ENCODE data around the gene ATN1.

Gene ATN1

DNA sequence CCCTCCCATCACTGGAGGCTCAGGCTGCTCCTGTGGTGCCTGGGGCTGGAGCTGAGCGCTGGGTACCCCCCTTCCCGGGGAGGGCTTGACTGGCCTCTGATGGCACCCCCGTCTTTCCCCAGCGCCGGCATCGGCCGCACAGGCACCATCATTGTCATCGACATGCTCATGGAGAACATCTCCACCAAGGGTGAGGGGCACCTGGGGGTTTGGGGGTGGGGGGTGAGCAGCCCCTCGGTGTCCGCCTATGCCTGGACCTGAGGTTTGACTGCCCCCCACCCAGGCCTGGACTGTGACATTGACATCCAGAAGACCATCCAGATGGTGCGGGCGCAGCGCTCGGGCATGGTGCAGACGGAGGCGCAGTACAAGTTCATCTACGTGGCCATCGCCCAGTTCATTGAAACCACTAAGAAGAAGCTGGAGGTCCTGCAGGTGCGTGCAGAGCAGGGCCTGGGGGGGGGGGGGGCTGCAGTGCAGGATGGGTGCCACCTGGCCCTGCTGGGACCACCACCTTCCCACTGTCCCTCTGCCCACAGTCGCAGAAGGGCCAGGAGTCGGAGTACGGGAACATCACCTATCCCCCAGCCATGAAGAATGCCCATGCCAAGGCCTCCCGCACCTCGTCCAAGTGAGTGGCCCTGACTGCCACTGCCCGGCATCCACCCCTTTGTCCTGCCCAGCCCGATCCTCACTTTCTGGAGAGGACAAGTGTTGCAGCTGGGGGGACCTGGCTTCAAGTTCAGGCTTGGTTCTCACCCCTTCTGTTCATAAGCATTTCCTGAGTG, 32.2 kb downstream of the ATN1 start:
- DNase-seq, result no peak

DNA sequence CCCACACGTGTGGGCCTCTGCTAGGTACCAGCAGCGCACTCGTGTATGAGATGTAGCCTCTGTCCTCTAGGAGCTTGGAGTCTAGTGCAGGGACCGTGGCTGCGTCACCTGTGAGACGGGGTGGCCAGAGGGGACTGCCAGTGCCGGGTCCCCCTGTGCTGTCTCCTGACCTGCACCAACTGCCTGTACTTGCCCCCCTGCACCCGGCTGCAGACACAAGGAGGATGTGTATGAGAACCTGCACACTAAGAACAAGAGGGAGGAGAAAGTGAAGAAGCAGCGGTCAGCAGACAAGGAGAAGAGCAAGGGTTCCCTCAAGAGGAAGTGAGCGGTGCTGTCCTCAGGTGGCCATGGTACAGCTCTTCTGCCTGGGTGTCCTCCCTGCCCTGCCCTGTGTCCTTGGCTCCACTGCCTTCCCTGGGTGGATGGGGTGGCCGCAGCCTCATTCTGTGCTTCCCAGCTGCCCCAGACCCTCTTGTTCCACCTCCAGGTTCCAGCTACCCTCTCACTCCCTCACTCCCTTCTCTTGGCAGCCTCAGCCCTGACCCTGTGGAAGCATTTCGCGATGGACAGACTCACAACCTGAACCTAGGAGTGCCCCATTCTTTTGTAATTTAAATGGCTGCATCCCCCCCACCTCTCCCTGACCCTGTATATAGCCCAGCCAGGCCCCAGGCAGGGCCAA, 33.0 kb downstream of the ATN1 start:
- peak; percentile 40 for DNase-seq

- peak; percentile 30 for DNase-seq
Observed at GRCh38 chr12:6961278-6961694, 33.5 kb downstream of the ATN1 start.

DNA sequence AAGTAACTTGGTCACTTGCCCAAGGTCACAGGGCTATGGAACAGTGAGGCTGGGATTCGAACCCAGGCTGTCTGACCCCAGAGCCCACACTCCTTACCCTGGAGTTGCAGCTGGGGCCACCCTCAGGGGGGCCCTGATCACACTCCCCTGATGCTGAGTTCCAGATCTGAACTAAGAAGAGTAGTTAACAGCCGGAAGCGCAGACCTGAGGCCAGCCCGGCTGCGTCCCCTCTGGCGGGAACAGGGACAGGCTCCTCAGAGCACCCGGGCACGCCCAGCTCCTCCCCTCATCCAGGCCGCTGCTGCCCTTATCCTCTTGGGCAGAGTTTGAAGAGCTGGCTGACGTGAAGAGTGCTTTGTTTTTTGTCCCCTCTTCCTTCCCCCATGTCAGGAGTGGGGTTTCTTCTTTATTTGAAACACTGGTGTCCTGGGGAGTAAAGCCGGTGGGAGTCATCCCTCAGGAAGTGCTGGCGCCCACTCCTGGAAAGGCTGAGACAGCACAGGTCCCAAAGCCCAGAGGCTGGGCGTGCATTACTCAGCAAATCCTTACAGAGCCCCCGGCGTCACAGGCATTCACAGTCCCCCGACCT, 34.0 kb downstream of the ATN1 start:
- peak; percentile 63 for DNase-seq

DNA sequence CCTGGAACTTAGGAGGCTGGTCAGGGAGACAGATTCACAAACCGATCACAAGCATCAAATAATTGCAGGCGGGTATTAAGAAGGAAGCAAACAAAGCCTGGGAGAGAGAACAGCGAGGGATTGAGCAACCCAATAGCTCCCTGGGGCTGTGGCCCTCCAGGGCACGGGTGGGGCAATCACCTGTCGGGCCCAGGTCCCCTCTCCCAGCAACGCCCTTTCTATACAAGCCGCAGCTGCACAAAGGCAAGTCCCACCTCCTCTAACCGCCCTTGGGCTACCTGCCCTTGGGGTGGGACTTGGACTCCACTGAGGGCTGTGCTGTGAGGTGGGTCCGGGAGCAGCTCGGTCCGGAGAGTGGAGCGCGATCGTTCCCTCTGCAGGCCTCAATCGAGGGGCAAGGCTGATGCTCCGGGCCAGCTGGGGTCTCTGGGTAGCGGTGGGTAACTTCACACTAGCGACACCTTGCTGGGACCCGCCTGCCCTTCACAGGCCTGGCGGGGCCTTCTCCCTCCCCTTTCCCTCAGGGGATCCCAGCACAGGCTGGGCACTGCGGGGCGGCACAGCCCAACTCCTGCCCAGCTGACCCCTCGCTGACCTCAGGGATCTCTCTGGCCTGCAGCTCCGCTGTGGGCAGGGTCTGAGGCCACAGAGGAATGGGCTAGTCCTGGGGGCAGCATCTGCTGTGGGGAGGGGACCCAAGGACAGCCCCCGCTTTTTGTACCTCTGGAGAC, 34.7 kb downstream of the ATN1 start:
- no peak for DNase-seq

- no peak for DNase-seq
Observed at GRCh38 chr12:6963016-6963731, 35.4 kb downstream of the ATN1 start.

- DNase-seq, result no peak
Observed at GRCh38 chr12:6963791-6964413, 36.1 kb downstream of the ATN1 start.

- DNase-seq, result no peak
Observed at GRCh38 chr12:6964605-6965025, 36.9 kb downstream of the ATN1 start.

DNA sequence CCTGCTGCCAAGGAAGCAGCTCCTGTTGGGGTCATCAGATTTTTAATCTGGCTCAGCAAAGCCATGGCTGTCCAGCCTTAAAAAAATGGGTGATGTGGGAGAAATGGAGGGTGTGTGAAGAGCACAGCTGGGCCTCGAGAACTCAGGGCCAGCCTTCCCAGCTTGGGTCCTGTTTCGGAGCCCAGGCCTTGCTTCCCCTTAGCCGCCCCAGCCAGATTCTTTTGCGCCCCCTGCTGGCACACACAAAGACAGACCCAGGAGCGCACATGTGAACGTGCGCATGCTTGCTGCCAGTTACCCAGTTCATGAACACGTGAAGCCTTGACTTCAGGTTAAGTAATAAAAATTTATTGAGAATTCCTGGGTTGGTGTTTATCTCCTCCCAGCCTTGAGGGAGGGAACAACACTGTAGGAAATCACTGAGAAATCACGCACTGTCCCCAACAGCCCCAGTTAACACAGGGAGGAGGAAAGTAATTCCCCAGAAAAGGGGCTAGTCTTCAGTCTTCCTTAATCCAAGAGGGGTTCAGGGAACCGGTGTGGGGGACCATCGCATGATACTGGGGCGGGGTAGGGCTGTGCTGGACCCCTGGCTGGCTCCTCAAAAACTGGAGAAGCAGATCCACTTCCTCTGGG, 37.4 kb downstream of the ATN1 start:
- DNase-seq, result peak; percentile 68

GRCh38 chr12:6965714-6966113, 38.0 kb downstream of the ATN1 start:
- DNase-seq, result no peak

DNA sequence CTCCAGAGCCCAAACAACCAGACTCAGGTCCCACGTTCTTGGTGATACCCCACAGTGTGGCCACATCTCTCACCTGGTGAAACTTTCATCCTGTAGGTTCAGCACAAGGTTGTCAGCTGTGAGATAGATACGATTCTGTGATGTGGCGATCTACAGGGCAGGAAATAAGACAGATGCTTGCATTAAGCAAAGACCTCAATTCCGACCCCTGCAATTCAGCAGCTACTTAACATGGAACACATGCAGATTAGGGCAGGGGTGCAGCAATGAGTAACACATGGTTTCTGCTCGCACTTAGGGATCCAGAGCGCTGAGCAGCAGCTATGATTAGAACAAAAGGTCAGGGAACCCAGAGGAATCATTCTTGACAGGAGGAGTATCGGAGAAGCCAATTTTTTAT, 38.6 kb downstream of the ATN1 start:
- peak; percentile 7 for DNase-seq

DNA sequence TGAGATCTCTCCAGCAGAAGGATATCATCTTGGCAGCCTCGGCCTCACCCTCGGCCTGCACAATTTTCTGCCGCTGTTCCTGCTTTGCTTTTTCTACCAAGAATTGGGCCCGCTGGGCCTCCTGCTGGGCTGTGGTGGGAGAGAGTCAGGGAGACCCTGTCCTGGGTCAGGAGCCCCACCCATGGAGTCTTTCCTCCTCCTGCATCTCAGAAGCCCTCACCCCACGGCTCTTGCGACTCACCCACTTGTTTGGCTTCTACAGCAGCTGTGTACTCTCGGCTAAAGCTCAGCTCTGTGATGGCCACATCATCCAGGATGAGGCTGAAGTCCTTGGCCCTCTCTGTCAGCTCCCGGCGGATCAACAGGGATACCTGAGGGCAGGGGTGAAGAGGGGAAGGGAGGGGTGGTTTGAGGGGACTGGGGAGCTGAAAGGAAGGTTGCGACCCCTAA, 39.9 kb downstream of the ATN1 start:
- DNase-seq, result no peak

DNA sequence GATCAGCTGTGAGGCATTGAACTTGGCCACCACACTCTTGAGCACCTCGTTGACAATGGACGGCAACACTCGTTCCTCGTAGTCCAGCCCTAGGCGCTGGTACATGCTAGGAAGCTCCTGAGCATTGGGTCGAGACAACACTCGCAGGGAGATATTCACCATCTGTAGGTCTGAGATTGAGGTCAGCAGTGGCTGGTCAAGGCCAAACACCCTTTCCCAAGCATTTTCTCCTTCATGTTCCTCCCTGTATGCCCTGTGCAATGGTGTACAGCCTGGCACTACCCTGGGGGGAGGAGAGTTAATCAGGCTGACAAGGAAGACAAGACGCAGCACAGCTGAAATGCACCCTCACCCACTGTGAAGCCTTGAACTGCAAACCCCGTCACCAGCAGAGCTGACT, 40.7 kb downstream of the ATN1 start:
- DNase-seq, result no peak

DNA sequence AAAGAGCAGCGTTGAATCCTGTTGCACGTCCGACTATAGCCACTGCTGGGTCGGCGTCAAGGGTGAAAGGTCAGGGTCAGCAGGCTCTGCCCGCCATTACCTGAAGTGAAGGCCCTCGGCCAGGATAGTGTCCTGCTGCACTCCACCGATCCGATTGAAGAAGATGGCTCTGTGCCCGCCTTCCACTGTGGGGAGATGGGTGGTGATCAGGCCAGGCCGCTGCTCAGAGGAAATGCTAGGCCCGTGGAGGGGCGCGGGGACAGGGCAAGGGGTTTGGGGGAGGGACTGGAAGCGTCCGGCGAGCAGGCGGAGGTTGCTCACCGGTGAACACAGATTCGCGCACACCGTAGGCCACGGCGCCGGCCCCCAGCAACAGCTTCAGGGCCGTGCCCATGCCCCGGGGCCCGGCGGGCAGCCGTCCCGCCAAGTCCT, 42.4 kb downstream of the ATN1 start:
- peak; percentile 13 for DNase-seq

DNA sequence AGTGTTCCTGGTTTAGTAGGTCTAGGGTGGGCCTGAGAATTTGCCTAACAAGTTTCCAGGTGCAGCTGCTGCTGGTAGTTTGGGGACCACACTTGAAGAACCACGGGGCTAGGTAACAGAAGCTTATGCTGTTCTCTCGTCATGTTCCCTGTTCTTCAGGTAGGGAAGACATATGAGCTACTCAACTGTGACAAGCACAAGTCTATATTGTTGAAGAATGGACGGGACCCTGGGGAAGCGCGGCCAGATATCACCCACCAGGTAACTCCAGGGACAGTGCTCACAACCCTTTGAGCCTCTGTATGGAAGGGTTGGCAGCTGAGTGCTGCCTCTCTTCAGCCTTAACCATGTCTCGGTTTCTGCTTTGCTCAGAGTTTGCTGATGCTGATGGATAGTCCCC, 46.4 kb downstream of the ATN1 start:
- no peak for DNase-seq

GRCh38 chr12:6975297-6976032, 47.7 kb downstream of the ATN1 start:
- DNase-seq, result no peak

GRCh38 chr12:6977653-6978052, 49.9 kb downstream of the ATN1 start:
- DNase-seq, result no peak

DNA sequence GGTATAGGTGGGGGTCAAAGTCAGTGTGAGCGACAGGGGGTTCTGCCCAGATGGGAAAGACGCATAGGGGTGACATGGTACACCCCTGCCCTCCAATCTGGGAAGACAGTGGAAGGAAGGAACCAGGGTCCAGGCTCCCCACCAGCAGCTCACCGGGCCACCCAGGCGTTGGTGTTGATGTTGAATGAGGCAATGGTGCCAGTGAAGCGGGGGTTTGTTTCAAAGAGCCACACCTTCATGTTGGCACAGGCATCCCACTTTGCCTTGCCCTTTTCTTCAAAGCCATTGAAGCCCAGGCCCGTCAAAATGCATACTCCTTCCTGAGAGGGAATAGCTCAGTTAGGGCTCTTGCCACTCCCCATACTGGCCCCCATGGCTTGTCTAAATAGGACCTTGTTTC, 50.4 kb downstream of the ATN1 start:
- no peak for DNase-seq

- no peak for DNase-seq
Observed at GRCh38 chr12:6978611-6979011, 50.9 kb downstream of the ATN1 start.

- DNase-seq, result no peak
Observed at GRCh38 chr12:6979021-6979420, 51.3 kb downstream of the ATN1 start.

DNA sequence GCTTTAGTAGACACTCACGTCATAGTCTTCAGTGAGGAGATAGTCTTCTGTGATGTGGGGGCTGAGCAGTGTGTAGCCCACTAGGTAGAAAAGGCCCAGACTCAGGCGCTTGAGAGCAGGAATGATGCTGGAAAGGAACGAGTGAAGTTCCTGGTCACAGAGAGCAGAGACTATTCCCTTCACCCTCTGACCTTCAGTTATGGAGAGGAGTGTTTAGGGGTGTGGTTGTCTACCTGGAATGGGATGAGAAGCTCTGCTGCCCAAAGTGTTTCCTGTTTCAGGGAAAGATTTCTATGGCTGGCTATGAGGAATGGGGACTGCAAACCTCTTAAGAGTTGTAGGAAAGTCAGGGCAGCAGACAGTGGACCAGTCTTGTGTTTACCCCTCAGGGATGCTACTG, 51.7 kb downstream of the ATN1 start:
- DNase-seq, result no peak

Data from HCEC 1CT (cell line).